ENCODE measurements around the gene DNPH1.

The DNPH1 gene

DNA sequence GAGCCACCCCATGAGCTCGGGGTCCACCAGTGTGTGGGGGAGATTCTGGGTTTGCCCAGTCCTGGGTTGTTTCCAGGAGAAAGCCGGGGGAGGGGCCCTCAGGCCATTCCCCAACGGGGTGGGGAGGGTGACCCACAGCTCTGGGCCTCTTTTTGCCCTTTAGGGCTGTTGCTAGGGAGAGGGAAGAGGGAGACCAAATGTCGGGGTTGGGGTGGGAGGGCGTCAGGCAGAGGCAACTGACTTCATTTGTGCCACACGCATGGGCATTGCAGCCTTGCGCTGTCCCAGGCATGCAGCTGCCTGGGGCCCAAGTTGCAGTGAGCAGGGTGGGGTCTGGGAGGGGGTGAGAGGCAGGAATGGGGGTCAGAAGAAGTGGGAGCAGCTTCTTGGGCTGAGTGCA, 49.2 kb downstream of the DNPH1 start:
- TF ChIP-seq FOXM1 (IDR thresholded peaks at IDR 0.05; ENCODE audit: borderline replicate concordance, low read depth) (no peak), CREB1 (IDR thresholded peaks at IDR 0.05; ENCODE audit: low read depth) (no peak), EP300 (IDR thresholded peaks at IDR 0.05; ENCODE audit: borderline replicate concordance) (no peak), ZBTB7A (IDR thresholded peaks at IDR 0.05; ENCODE audit: low read depth) (no peak), CEBPB (IDR thresholded peaks at IDR 0.05) (no peak), YY1 (IDR thresholded peaks at IDR 0.05; ENCODE audit: low read depth) (no peak), TCF12 (IDR thresholded peaks at IDR 0.05; ENCODE audit: low read depth) (no peak), RAD21 (IDR thresholded peaks at IDR 0.05; ENCODE audit: low read depth) (no peak), TEAD4 (IDR thresholded peaks at IDR 0.05) (no peak), NFIC (IDR thresholded peaks at IDR 0.05) (no peak), TAF1 (IDR thresholded peaks at IDR 0.05; ENCODE audit: low read depth) (no peak), EGR1 (IDR thresholded peaks at IDR 0.05) (no peak)
- TF ChIP-seq, protein P1, sequence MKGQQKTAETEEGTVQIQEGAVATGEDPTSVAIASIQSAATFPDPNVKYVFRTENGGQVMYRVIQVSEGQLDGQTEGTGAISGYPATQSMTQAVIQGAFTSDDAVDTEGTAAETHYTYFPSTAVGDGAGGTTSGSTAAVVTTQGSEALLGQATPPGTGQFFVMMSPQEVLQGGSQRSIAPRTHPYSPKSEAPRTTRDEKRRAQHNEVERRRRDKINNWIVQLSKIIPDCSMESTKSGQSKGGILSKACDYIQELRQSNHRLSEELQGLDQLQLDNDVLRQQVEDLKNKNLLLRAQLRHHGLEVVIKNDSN (IDR thresholded peaks at IDR 0.05), result no peak
- TF ChIP-seq, protein P2, sequence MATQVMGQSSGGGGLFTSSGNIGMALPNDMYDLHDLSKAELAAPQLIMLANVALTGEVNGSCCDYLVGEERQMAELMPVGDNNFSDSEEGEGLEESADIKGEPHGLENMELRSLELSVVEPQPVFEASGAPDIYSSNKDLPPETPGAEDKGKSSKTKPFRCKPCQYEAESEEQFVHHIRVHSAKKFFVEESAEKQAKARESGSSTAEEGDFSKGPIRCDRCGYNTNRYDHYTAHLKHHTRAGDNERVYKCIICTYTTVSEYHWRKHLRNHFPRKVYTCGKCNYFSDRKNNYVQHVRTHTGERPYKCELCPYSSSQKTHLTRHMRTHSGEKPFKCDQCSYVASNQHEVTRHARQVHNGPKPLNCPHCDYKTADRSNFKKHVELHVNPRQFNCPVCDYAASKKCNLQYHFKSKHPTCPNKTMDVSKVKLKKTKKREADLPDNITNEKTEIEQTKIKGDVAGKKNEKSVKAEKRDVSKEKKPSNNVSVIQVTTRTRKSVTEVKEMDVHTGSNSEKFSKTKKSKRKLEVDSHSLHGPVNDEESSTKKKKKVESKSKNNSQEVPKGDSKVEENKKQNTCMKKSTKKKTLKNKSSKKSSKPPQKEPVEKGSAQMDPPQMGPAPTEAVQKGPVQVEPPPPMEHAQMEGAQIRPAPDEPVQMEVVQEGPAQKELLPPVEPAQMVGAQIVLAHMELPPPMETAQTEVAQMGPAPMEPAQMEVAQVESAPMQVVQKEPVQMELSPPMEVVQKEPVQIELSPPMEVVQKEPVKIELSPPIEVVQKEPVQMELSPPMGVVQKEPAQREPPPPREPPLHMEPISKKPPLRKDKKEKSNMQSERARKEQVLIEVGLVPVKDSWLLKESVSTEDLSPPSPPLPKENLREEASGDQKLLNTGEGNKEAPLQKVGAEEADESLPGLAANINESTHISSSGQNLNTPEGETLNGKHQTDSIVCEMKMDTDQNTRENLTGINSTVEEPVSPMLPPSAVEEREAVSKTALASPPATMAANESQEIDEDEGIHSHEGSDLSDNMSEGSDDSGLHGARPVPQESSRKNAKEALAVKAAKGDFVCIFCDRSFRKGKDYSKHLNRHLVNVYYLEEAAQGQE (IDR thresholded peaks at IDR 0.05; ENCODE audit: low read depth), result no peak
- TF ChIP-seq, protein P3, sequence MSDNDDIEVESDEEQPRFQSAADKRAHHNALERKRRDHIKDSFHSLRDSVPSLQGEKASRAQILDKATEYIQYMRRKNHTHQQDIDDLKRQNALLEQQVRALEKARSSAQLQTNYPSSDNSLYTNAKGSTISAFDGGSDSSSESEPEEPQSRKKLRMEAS (IDR thresholded peaks at IDR 0.05), result no peak

DNA sequence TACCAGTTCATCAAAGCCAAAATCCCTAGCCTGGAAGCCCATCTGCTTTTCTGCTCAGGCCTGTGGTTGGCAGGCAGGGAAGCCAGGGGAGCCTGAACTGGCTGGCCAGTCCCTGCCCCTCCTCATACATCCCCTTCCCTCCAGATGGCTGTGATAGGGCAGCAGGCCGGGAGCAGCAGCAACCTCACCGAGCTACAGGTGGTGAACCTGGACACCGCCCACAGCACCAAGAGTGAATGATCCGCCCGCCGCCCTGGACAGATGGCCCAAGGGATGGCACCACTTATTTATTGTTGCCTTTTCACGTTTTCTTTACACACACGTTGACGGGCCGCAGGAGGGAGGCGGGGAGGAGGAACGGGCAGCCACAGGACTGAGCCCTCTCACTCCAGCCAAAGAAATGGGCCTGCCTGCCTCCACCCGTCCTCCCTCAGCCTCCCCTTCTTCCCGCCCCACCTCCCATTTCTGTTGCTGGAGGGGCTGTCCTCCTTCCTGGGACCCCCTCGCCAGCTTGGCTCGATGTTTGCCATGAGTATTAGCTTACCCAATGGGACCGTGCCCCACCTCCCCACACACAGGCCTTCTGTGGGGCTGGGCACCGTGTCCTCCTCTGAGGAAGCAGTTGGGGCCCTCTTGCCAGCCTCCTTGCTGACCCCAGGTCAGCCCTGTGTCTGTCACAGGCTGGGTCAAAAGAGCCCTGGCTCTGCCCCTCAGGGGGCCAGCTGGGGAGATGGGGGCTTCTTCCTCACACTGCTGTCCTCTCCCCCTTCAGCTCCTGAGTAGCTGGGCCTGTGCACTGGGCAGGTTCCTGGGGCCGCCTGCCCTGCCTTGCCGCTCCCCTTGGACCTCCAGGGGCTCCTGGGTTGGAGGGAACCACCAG, 50.1 kb downstream of the DNPH1 start:
- no peak for TF ChIP-seq FOXM1 (IDR thresholded peaks at IDR 0.05; ENCODE audit: borderline replicate concordance, low read depth)
- TF ChIP-seq, protein P2 (IDR thresholded peaks at IDR 0.05; ENCODE audit: low read depth), result no peak
- TF ChIP-seq, protein P1 (IDR thresholded peaks at IDR 0.05), result no peak
- no peak for TF ChIP-seq YY1 (IDR thresholded peaks at IDR 0.05; ENCODE audit: low read depth)
- no peak for TF ChIP-seq EGR1 (IDR thresholded peaks at IDR 0.05)
- no peak for TF ChIP-seq RAD21 (IDR thresholded peaks at IDR 0.05; ENCODE audit: low read depth)
- TF ChIP-seq, protein P3 (IDR thresholded peaks at IDR 0.05), result no peak
- TF ChIP-seq TEAD4 (IDR thresholded peaks at IDR 0.05), result no peak
- no peak for TF ChIP-seq ZBTB7A (IDR thresholded peaks at IDR 0.05; ENCODE audit: low read depth)
- no peak for TF ChIP-seq TAF1 (IDR thresholded peaks at IDR 0.05; ENCODE audit: low read depth)
- no peak for TF ChIP-seq EP300 (IDR thresholded peaks at IDR 0.05; ENCODE audit: borderline replicate concordance)
- TF ChIP-seq TCF12 (IDR thresholded peaks at IDR 0.05; ENCODE audit: low read depth), result no peak
- no peak for TF ChIP-seq NFIC (IDR thresholded peaks at IDR 0.05)
- TF ChIP-seq CREB1 (IDR thresholded peaks at IDR 0.05; ENCODE audit: low read depth), result no peak
- TF ChIP-seq CEBPB (IDR thresholded peaks at IDR 0.05), result no peak

DNA sequence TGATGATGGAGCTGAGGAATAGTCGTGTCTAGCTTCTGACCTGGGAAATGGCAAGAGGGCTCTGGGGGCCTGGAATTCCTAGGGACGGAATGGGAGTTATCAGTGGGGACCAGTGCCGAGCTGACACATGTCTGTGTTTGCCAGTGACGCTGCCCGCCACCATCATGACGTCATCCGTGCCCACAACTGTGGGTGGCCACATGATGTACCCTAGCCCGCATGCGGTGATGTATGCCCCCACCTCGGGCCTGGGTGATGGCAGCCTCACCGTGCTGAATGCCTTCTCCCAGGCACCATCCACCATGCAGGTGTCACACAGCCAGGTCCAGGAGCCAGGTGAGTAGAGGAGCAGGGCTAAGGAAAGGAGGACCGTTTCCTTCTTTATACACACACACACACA, 51.1 kb downstream of the DNPH1 start:
- TF ChIP-seq EP300 (IDR thresholded peaks at IDR 0.05; ENCODE audit: borderline replicate concordance) (no peak), YY1 (IDR thresholded peaks at IDR 0.05; ENCODE audit: low read depth) (no peak), TCF12 (IDR thresholded peaks at IDR 0.05; ENCODE audit: low read depth) (no peak), RAD21 (IDR thresholded peaks at IDR 0.05; ENCODE audit: low read depth) (no peak), FOXM1 (IDR thresholded peaks at IDR 0.05; ENCODE audit: borderline replicate concordance, low read depth) (no peak), ZBTB7A (IDR thresholded peaks at IDR 0.05; ENCODE audit: low read depth) (no peak), CEBPB (IDR thresholded peaks at IDR 0.05) (no peak), TEAD4 (IDR thresholded peaks at IDR 0.05) (no peak), NFIC (IDR thresholded peaks at IDR 0.05) (no peak), TAF1 (IDR thresholded peaks at IDR 0.05; ENCODE audit: low read depth) (no peak), EGR1 (IDR thresholded peaks at IDR 0.05) (no peak), CREB1 (IDR thresholded peaks at IDR 0.05; ENCODE audit: low read depth) (no peak)
- TF ChIP-seq, protein P2 (IDR thresholded peaks at IDR 0.05; ENCODE audit: low read depth), result no peak
- TF ChIP-seq, protein P3 (IDR thresholded peaks at IDR 0.05), result no peak
- TF ChIP-seq, protein P1 (IDR thresholded peaks at IDR 0.05), result no peak
